HL-60/S4 treated with phorbol 12-myristate 13-acetate at 8.2 ng/mL for 4 days and 3 days (cell line): ENCODE data around the gene CA7.

Experiments
- in situ Hi-C: fragments of 300-500 bp; cut with MboI; formaldehyde crosslinking; loops from 2 replicates; pipeline ENCODE4 v1.15.0; 2022; ENCODE audit warnings: low sequenced_read_pairs

The CA7 gene

DNA sequence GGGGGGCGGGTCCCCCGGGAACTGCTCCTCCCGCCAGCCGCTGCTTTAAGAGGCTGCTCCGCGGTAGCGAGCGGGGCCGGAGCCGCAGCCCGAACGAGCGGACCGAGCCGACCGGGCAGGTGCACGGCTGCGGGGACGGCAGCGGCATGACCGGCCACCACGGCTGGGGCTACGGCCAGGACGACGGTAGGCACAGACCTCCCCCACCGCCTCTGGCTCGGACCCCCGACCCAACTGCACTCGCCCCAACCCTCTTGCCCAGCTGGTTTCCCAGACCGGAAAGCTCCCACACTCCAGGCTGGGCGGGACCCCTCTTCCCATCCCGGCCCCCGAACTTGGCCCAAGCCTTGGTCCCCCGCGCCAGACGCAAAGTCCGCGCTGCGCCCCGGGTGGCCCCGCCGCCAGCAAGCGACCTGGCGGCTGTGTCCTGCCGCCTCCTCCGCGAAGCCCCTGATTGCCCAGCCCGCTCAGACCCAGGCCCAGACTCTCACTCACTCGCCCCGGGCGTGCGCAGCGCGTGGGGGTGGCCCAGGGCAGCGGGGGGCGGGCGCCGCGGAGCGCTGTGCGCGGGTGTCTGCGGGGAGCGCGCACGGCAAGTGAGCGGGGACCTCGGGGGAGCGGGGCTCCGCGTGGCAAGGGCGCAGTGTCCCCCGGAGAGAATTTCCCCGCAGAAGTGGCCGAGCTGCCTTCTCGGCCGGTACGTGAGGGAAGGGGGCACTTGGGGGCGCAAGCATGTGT, at the start of gene CA7:
Gene CA7 (plus strand): TSS at position 73 of the 738 bp plus-strand sequence. CDS start 74 bp downstream, at position 147.
- in situ Hi-C loops, result no loop called here

DNA sequence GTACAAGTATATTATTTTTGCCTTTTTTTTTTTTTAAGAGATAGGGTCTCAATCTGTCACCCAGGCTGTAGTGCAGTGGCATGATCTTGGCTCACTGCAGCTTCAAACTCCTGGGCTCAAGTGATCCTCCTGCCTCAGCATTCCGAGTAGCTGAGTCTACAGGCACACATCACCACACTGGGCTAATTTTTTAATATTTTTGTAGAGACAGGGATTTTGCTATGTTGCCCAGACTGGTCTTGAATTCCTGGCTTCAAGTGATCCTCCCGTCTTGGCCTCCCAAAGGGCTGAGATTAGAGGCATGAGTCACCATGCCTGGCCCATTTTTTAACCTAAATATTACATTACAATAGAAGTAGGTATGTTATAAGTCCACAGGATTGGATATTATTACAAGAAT, 46.1 kb upstream of the CA7 start:
- in situ Hi-C loops, result no loop called here

DNA sequence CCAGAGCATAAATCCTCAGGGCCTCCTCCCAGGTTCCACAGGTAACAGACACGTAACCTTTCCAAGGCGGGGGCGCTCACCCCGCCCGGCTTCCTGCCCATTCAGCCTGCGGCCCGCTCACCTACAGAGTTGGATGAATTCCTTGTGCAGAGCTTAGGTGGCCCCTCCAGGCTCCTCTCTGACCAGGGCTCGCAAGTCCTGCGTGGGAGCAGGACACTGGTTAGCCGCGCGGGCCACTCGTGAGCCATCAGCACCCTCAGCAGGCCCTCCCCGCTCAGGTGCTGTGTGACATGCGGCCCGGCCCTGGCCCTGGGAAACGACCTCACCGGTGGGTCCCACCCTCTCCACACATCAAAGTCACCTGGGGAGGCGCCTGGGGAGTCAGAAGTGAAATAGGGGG, 43.4 kb upstream of the CA7 start:
- in situ Hi-C loops, result no loop called here

DNA sequence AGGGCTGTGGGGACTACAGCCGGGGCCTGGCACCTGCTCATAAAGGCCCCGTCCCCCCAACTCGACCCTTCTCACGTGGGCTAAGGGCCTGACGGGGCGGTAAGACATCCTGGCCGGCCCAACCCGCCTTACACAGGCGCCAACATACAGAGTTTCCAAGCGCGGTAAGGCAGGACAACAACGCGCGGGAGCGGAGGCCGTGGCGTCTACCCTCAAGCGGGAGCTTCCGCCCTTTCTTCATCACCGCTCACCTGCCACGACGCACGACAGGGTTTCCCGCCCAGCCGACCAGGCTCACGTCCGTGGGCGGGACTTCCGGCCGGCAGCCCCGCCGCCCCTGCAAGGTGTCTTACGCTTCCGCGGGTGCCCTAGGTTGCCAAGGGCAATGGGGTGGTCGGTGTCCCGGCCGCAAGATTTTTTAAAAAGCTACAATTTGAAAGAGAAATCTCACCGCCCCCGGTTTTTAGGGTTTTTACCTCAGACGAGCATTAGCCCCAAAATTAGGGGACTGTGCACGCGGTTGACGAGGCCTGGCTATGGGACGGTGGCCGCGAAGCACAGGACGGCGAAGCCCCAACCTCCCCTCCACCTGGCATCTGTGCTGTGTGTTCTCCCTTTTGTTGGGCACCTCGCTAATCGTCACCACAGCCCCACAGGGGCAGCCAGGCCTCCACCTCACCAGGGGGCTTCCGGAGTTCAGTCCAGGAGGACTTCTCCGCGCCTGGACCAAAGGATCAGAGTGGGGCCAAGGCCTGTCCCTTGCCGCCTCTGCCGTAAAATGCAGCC, 42.7 kb upstream of the CA7 start, which contains the start of gene TERB1:
Gene TERB1 (minus strand): TSS at position 265 of the 786 bp plus-strand sequence. CDS start 4,786 bp downstream, outside the sequence.
- in situ Hi-C loops, result no loop called here

DNA sequence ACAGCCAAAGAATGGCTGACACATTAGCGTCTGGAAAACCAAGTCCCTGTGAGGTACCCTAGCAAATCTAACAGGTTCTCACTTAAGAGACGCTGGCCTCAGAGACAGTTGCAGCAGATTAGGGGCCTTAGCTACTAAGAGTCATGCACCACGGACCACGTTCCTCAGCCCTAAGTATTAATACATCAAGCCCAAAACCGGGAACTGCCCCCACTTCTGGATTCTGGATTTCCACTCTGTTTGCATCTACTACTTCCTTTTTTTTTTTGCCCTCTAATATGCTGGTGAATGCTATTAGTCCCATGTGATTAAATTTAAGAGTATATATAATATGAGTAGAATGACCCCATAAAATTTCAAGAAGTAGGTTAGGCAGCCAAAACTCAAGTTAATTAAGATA, 42.1 kb upstream of the CA7 start:
- in situ Hi-C loops, result no loop called here

DNA sequence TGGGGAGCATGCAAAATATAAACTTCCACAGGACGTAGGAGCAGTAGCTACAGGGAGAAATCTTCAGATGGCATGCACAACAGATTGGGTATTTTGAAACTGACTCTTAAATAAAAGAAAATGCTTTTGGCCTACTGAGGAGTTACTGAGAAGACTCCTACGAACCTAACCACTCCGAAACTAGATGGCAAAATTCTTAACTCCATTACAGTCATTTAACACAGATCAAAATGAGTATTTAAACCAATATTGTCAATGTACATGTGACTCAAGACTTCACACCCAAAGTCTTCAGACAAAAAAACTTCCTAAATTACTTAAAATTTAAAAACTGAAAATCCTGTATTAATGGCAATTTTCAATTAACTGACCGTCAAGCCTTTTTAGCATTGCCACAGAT, 34.4 kb upstream of the CA7 start:
- in situ Hi-C loops, result no loop called here

DNA sequence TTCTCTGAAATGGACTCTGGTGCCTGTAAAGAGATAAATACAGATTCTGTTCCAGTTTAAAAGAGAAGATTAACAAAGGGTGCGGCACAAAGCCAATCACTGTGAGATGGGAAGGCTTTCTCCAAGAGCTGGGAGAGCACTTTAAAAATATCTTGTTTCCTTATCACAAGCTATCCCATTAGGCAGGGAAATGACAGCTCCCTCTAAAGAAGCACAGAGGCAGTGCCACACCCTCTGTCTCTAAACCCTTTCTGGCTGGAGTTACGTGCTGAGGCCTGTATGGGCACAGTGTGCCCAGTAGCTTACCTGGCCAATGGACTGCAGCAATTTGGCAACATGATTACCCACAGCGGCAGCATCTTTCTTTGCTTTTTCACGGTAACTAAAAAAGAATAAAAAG, 33.8 kb upstream of the CA7 start:
- in situ Hi-C loops, result no loop called here

DNA sequence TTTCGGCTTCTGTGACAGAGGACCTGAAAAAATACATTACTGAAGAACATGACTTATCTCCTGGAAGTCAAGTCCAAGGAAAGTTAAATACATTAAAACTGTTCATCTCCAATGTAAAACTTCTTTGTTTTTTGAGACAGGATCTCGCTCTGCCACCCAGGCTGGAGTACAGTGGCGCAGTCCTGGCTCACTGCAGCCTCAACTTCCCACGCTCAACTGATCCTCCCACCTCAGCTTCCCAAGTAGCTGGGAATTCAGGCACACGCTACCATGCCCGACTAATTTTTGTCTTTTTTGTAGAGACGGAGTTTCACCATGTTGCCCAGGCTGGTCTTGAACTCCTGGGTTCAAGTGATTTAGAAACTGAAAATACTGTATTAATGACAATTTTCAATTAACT, 33.2 kb upstream of the CA7 start:
- in situ Hi-C loops, result no loop called here

DNA sequence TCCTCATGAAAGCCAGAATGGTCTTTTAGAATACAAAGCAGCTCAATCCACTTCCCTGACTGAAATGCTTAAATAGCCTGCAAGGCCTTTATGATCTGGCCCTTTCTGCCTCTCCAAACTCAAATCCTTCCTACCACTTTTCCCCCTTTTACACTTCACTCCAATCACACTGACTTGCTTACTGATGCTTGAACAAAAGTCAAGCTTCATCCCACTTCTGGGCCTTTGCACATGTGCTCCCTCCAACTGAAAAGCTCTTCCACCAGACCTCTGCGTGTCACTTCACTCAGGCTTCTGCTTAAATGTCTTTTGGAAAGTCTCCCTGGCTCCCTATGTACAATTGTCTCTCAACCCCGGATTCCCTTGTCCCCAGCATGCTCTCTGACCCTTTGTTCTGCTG, 29.5 kb upstream of the CA7 start:
- in situ Hi-C loops, result no loop called here

DNA sequence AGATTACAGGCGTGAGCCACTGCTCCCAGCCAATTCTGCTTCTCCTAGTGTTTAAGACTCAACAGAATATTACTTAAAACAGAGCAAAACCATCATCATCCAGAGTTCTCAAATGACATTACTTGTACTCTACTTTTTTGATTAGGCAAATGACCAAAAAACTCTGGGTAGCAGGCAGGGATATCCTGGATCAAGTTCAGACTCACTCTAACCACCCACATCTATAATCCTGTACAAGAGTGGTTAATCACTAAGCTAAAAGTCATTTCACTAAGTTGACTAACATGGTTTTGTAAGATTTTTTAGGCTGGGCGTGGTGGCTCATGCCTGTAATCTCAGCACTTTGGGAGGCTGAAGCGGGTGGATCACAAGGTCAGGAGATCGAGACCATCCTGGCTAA, 20.2 kb upstream of the CA7 start:
- in situ Hi-C loops, result no loop called here

DNA sequence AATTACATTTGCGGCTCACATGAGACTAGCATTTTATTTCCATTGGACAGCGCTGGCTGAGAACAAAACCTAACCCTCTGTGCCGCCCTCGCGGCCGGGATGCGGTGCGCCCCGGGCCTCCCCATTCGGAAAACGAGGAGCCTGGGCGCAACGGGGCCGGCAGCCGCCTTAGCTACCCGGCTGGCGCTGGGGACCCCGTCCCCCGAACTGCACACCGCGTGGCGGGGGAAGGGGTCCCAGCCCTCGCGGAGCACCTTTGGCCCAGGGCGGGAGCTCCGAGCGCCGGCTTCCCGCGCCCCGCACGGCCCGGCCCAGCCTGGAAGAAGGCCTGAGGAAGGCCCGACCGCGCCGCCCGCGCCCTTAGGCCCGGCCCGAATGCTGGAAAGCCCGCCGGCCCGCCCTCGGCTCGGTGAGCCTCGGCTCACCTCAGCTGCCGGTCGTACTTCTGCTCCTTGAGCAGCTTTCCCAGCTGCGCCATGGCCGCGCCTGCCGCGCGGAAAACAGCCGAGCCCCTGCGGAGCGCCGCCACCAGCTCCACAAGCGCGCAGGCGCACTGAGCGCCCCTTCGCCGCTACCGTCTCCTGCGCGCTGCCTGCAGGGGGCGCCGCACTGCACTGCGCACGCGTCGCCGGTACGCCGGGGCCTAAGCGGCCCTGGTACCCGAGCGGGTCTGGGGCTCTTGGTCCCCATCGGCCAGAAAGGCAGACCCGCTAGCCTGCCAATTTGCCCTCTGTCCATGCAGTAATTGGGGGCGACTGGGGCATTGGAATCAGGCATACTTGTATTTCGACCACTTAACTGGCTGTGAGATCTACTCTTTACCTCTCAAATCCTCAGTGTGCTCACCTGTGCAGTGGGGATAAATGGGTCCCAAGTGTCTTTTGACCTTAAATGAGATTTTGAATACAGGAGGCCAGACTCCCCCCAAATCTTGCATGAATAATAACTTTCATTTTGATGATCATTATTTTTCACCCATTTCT, 13.5 kb upstream of the CA7 start, which contains the start of gene NAE1:
Gene NAE1 (minus strand): TSS at position 555 of the 983 bp plus-strand sequence. CDS start 77 bp downstream, at position 478.
- in situ Hi-C loops, result no loop called here

DNA sequence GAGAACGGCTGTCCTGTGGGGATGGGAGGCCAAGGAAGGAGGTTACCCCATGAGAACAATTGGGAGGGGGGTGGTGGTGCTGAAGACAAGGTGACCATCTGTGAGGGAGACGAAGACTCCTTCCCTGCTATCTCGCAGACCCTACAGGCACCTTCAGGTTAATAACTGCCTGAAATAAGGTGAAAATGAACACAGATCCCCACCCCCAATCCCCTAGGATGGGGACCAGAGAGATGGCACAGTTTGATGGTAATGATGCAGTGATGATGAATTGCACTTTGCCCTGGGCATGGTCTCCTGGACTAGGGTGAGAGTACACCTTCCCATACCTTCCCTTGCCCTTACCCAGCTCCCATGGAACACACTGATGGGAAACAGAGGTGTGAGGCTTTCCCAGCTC, 12.0 kb upstream of the CA7 start:
- in situ Hi-C loops, result no loop called here

DNA sequence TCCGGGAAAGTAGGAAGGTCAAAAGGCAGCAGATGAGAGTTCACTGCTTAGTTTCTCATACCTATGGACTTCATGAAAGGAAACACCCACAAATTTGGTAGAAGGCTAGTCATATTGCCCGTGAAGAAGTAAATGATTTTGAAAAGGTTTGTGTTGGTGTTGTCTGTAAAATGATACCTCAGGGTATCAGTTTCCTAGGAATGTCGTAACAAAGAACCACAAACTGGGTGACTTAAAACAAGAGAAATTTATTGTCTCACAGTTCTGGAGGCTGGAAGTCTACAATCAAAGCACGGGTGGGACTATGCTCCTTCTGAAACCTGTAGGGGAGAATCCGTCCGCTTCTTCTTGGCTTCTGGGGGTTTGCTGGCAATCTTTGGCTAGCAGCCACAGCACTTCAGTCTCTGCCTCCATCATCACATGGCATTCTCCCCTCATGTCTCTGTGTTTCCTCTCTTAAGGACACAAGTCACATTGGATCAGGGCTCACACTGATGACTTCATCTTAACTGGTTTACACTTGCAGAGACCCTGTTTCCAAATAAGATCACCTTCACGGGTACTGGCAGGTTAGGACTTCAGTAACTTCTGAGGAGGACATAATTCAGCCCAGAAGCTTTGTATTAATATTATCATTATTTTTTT, 11.4 kb upstream of the CA7 start:
- in situ Hi-C loops, result no loop called here

DNA sequence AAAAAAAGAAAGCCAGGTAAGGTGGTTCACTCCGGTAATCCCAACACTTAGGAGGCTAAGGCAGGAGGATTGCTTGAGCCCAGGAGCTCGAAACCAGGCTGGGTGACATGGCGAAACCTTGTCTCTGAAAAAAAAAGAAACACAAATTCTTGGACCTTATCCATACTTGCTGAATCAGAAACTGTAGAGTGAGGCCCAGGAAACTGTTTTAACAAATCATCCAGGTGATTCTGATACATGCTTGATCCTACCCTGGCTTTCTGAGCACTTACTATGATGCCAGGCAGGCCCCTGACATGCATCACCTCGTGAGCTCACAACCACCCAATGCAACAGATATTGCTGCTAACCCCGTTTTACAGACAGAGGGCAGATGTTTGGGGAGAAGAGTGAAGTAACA, 9.5 kb upstream of the CA7 start:
- in situ Hi-C loops, result no loop called here

DNA sequence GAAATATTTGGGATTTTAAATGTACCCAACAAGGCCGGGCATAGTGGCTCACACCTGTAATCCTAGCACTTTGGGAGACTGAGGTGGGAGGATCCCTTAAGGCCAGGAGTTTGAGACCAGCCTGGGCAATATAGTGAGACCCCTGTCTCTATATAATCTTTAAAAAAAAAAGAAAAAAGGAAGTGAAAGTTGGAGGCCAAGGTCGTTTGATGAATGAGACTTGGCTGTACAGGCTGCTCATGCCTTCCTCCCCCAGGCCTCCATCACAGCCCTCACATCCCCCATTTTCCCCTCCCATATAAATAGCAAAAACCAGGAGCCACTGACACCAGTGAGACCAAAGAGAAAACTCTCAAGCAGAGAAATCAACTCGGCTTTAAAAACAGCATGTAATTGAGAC, 3.3 kb upstream of the CA7 start:
- in situ Hi-C loops, result no loop called here

DNA sequence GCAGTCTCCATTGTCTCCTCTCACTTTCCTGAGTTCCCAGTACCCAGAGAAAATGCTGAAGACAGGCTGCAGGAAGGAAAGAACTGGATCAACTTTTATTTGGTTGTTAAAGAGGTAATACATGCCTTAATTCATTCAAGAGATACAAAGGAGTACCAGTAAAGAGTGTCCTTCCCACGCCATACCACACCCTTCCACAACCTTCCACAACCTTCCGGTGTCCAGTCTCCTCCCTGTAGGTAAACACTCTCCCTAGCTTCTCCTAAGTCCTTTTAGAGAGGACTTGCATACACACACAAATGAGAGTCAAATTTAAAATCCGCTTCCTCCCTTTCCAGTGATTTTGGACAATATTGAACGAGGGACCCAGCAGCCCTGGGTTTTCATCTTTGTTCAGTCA, 2.8 kb upstream of the CA7 start:
- in situ Hi-C loops, result no loop called here

DNA sequence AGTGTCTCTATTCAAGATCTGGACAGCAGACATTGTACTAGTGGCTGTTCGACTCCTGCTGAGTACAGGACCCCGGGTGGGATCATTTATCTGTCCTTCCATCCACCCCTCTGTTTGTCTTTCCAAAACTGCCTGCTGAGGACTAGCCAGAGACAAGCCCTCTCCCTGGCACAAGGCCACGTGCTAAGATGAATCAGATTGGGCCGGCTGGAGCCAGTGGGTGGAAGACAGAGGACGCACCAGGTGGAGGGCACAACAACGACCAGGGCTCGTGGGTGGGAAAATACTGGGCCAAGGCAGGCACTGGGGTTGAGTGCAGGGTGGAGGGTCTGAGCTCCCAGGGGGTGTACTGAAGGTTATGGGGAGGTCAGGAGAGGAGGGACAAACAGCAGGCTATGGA, 1.4 kb upstream of the CA7 start:
- in situ Hi-C loops, result no loop called here

DNA sequence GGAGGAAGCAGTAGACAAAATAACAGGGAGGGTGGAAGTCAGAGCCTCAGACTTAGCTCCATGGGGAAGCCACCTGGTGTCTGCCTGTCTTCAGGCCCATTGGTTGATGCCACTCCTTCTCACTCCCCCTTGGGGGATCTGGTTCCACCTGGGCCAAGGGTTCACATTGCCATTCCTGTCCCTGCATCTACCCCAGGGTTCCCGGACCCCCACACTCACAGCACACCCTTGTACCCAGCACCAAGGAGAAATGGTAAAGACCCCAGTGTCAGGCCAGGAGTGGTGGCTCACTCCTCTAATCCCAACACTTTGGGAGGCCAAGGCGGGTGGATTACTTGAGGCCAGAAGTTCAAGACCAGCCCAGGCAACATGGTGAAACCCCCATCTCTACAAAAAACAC, 1.0 kb upstream of the CA7 start:
- in situ Hi-C loops, result no loop called here

DNA sequence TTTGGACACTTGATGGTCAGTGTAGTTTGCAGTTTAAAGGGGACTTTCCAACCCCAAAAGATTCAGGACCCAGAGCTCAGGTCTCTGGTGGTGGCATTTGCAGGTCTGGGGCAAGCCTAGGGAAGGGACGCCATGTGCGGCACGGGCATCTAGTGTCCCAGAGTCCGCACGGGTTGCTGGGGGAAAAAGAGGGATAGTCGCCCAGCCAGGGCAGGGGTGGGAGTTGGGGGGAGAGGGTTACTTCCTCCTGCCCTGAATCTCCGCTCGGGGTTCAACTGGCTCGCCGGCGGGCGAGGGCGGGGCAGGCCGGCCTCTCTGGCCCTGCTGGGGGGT, 239 bp upstream of the CA7 start:
- in situ Hi-C loops, result no loop called here

DNA sequence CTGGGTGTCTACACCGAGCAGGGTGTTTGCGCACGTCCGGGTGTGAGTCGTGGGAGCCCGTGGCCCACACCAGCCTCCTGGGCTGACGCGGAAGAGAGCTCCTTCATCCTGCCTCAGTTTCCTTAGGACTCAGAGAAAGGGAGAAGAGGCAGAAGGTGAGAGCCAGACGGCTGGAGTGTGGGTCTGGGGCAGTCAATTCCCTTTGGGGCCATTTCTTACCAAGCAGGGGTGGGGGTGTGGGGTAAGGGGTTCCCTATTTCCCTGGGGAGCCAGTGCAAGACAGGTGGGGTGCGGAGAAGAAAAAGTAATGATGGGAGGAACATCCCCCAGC, 831 bp downstream of the CA7 start:
- in situ Hi-C loops, result no loop called here

DNA sequence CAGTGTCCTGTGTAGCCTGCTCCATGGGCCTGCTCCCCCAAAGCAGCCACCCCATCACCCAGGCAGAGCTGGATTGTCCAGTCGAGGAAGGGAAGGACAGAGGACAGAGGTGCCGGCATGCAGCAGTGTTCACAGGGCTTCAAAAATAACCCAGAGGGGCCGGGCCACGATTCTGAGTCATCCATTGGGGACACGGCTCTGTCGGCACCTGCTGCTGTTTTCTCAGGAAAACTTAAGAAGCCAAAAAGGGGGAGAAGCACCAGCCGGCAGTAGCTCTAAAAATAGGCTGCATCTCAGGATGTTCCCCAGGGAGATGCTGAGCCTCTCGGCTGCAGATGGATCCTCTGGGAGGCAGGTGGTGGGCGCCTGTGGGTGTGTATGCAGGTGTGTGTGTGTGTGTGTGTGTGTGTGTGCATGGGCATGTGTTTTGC, 1.6 kb downstream of the CA7 start:
- in situ Hi-C loops, result no loop called here
